ENCODE data around the gene S1PR5.
"Not testable (repeated sequence)": the region's sequence is repeated elsewhere in the genome, so short reads cannot be mapped to it uniquely, and the experiment has no call there.

Gene S1PR5

DNA sequence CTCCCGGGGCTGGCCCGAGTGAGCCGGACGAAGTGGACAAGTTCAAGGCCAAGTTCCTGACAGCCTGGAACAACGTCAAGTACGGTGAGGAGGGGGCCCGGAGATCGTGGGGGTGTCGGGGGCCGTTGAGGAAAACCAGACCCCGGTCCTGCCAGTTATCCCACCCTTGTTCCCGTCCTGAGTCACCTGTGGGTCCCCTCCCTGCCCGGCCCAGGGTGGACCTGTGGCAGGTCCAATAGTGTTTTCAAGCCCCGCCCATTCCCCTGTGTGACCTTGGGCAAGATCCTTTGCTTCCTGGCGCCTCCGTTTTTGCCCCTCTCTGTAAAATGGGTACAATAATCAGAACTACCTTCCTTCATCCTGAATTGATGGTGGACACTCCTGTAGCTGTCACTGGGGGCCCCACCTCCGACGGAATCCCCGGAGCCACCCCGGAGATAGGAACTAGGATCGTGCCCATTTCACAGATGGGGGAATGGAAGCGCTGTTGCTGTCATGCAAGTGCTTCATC, 27.1 kb upstream of the S1PR5 start:
- no peak for DNase-seq

DNA sequence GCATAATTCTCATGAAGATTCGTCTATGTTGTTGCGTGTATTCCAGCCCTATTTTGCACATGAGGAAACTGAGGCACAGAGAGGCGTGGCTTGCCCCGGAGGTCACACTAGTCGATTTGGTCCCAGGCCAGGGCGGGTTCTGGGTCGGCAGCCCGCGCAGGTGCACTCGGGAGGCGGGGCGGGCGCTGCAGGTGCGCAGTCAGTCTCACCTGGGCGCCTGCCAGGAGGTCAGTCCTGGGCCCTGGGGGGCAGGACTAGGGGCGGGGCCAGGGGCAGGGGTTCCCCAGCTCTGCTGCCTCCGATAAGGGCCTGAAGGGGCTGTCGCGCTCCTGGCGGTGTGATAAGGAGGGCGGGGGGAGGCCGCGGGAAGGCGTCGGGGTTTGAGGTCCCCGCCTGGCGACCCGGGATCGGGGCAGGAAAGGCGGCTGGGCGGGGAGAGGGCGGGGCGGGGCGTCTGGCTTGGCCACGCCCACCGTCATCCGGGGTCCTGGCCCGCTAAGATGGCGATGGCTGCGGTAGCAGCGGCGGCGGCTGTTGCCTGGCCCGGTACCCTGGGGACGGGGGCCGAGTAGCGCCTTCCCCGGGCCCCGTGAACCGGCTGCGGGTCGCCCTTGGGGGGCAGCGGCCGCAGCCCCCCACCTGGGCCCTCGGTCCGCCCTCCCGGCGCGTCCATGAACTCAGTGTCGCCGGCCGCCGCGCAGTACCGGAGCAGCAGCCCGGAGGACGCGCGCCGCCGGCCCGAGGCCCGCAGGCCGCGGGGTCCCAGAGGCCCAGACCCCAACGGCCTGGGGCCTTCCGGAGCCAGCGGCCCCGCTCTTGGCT, 26.4 kb upstream of the S1PR5 start, which contains the start of gene ATG4D:
Gene ATG4D (plus strand): TSS at position 485 of the 822 bp plus-strand sequence. CDS start 187 bp downstream, at position 672.
- peak; percentile 85 for DNase-seq

DNA sequence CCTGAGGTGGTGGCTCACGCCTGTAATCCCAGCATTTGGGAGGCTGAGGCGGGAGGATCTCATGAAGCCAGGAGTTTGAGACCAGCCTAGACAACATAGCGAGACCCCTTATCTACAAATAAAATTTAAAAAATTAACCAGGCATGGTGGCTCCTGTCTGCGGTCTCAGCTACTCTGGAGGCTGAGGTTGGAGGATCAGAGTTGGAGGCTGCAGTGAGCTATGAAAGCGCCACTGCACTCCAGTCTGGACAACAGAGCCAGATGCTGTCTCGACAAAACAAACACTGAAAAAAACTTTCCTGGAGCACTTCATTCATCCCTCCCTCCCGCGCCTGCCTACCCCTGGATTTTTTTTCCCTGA, 25.8 kb upstream of the S1PR5 start:
- no peak for DNase-seq

DNA sequence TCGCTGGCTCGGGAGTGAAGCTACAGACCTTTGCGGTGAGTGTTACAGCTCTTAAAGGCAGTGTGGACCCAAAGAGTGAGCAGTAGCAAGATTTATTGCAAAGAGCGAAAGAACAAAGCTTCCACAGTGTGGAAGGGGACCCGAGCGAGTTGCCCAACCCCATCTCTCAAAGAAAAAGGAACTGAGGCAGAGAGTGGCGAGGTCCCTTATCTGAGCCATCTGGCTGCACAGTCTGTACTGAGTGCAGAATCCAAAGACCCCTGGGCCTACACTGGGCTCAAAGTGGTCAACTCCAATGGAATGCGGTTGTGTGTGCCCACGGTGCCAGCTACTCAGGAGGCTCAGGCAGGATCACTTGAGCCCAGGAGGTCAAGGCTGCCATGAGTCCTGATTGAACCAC, 21.8 kb upstream of the S1PR5 start:
- not testable (repeated sequence) for DNase-seq

DNA sequence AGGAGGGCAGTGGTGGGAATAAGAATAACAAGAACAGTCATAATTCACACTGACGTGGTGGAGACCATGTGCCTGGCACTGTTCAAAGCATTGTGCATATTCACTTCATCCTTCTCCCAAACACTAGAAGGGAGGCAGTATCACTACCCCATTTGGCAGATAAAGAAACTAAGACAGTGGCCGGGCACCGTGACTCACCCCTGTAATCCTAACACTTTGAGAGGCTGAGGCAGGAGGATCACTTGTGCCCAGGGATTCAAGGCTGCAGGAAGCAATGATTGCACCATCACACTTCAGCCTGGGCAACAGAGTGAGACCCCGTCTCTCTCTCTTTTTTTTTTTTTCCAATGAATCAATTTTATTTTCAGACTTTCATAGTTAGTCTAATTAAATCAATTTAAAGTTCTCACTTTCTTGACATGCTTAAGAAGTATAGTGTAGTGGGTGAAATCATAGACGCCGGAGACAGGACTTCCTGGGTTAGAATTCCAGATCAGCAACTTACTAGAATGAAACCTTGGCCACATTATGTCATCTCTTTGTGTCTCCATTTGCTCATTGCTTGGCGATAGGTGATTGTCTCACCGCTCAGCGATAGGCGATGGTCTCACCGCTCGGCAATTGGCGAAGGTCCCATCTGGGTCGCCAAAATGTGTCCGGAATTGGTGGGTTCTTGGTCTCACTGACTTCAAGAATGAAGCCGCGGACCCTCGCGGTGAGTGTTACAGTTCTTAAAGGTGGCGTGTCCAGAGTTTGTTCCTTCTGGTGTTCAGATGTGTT, 21.1 kb upstream of the S1PR5 start:
- no peak for DNase-seq

DNA sequence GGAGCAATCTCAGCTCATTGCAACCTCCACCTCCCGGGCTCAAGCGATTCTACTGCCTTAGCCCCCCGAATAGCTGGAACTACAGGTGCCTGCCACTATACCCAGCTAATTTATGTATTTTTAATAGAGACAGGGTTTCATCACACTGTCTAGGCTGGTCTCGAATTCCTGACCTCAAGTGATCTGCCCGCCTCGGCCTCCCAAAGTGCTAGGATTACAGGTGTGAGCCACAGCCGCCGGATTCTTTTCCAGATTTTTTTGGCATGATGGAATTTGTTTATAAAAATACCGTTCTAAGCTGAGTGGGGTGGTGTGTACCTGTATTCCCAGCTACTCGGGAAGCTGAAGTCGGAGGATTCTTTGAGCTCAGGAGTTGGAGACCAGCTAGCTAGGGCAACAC, 20.4 kb upstream of the S1PR5 start:
- DNase-seq, result no peak

DNA sequence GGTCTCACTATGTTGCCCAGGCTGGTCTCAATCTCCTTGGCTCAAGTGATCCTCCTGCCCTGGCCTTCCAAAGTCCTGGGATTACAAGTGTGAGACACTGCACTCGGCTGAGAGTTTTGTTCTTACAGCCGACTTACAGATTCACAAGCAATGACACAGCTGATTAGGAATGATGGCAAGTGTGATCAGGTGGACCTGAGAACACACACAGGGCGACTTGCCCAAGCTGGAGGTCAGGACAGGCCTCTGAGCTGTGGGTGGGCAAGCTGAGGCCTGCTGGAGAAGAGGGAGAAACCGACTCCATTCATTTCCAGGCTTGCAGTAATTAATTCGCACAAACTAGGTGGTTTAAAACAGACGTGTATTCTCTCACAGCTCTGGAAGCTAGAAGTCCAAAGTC, 18.4 kb upstream of the S1PR5 start:
- DNase-seq, result no peak

DNA sequence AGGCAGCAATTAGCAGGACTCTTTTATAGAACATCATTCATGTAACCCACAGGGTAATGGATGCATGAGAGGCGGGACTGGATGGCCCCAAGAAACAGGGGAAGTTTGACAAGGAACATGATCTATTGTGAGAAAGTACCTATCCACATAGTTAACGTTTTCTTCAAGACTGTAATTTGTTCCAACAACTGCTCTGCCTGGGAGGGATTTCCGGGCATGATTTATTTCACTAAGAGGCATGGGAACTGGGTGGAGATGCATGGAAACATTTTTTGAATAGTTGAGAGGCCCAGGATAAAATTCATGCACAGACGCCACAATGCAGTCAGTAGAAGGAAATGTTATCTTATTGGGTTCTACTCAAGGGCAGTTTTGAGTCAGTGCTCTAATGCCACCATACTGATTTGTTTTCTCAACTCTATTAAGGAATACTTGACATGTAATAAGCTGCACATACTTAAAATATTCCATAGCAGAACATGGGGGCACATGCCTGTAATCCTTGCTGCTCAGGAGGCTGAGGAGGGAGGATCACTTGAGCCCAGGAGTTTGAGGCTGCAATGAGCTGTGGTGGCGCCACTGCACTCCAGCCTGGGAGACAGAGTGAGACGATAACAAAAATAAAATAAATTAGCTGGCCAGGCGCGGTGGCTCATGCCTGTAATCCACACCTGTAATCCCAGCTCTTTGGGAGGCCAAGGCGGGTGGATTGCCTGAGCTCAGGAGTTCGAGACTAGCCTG, 16.6 kb upstream of the S1PR5 start:
- DNase-seq, result no peak

DNA sequence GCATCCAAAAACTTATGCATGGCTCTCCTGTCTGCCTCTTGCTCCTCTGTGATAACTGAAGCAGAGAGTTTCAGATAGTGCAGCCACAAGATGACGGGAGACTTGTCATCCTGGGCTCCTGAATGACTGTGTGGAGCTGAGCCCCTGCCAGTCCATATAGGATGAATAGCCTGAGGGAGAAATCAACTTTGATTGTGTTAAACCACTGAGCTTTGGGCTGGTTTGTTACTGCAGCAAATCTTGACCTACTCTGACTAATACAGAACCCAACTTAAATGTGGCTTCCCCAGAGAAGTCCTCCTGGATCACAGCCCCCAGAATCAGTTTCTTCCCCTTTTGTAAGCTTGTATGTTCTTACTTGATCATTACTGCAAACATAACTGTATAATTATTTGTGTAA, 15.2 kb upstream of the S1PR5 start:
- no peak for DNase-seq

DNA sequence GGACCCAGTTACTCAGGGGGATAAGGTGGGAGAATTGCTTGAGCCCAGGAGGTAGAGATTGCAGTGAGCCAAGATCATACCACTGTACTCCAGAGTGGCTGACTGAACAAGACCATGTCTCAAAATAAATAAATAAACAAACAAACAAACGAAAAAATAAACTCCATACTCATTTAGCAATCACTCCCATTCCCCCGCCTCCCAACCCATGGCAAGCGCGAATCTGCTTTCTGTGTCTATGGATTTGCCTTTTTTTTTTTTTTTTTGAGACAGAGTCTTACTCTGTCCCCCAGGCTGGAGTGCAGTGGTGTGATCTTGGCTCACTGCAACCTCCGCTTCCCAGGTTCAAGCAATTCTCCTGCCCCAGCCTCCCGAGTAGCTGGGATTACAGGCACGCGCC, 9.6 kb upstream of the S1PR5 start:
- not testable (repeated sequence) for DNase-seq

DNA sequence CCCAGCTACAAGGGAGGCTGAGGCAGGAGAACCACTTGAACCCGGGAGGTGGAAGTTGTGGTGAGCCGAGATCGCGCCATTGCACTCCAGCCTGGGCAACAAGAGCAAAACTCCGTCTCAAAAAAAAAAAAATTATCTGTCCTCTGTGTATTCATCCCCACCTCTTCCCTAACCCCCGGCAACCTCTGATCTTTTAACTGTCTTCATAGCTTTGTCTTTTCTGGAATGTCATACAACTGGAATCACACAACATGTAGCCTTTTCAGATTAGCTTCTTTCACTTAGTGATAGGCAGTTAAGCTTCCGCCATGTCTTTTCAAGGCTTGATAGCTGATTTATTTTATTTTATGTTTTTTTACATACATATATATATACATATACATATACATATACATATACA, 8.4 kb upstream of the S1PR5 start:
- no peak for DNase-seq

DNA sequence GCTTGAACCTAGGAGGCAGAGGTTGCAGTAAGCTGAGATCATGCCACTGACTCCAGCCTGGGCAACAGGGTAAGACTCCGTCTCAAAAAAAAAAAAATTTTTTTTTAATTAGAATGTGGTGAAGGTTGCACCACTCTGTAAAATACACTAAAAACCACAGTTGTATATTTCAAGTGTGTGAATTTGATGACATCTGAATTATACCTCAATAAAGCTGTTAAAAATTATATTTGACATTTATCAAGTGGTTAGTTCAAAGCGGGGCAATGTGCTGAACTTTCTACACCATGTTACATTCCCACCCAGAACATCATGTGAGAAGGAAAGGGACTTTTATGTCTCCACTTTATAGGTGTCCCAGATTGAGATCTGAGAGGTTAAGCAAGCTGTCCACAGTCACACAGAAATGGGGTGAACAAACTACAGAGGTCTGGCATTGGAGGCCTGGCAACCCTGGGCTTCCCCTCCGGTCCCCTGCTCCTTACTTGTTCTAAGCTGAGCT, 5.9 kb upstream of the S1PR5 start:
- DNase-seq, result no peak

DNA sequence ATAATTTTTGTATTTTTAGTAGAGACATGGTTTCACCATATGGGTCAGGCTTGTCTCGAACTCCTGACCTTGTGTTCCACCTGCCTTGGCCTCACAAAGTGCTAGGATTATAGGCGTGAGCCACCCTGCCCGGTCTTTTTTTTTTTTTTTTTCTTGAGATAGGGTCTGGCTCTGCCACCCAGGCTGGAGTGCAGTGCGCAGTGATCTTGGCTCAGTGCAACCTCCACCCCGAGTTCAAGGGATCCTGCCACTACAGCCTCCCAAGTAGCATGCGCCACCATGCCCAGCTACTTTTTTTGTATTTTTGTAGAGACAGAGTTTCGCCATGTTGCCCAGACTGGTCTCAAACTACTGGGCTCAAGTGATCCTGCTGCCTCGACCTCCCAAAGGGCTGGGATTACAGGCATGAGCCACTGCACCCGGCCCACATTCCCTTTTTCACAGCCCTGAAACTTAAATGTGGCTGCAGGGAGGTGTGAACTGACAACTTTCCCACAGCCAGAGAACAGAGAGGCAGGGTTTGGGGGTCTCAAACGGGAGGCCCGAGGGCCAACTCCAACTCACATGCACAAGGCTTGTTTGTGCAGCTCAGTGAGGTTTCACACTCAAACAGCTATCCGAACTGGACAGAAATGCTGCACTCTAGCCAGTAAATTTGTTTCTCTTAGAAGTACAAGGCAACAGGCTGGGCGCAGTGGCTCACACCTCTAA, 4.4 kb upstream of the S1PR5 start:
- DNase-seq, result no peak

DNA sequence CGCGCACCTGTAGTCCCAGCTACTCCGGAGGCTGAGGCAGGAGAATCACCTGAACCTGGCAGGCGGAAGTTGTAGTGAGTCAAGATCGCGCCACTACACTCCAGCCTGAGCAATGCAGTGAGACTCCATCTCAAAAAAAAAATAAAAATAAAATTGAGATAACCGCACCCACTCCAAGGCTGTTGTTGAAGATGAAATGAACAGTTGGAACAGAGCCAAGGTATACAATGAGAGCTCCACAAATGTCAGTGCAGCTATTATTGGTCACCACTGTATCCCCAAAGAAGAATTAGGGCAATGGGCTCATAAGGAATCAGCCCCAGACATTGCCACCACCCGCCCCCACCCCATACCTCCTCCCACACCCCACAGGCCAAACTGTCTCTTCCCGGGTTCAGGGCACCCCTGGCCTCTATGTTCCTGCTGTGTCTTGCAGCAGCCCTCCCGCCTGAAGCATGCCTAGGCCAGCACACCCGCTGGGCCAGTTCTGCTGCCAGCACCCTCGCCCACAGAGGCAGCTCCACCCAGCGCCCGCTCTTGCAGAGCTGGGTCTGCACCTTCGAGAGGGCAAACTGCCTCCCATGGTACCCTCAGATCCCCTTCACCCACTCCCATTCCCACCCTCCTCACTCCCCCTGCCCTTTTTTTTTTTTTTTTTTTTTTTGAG, 3.5 kb upstream of the S1PR5 start:
- no peak for DNase-seq

DNA sequence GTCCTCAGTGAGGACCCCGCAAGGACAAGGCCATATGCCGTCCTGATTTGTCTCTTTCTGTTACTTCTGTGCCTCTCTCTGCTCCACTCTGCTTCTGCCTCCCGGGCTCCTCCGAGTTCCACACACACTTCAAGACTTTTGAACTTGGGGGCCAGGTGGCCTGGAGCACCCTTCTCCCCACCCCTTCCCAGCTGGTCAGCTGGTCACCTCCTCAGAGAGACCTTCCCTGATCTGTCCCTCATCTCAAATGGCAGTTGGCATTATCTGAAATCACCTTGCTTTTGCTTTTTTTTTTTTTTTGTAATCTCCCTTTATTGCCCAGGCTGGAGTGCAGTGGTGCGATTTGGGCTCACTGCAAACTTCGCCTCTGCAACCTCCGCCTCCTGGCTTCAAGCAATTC, 2.2 kb upstream of the S1PR5 start:
- no peak for DNase-seq

DNA sequence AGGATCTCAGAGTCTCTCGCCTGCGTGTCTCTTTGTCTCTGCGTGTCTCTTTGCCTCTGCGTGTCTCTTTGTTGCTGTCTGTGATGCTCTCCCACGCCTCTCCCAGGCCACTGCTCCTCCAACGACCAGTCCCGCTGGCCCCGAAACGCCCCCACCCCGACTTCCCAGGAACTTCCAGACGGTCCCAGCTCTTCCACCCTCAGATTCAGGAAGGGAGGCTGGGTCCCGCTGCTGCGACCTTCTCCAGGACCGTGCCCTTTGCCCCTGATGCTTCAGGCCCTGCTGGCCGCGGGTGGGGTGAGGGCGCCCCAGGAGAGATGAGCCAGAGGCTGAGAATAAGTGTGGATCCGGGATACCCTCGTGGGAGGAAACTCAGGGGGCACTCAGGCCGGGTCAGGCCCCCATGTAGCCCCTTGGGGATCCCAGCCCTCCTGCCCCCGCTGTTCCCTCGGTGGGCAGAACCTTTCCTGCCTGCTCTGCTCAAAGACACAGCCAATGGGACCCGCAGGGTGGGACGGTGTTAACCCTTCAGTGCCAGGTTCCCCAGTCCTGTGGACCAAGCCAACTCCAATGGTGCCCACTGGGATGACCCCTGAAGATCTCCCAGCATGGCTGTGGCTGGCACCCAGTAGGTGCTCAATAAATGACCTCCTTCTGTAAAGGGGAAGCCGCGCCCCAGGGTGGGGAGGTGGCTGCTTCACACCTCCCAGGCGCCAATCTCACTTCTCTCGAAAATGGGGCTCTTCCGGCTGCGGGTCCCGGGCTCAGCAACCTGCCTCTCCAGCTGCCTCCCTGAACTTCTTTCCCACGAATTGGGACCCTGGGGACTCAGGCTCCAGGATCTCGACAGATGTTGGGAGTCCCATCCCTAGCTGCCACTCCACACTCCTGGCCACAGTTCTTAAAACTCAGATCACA, 1.5 kb upstream of the S1PR5 start:
- no peak for DNase-seq

DNA sequence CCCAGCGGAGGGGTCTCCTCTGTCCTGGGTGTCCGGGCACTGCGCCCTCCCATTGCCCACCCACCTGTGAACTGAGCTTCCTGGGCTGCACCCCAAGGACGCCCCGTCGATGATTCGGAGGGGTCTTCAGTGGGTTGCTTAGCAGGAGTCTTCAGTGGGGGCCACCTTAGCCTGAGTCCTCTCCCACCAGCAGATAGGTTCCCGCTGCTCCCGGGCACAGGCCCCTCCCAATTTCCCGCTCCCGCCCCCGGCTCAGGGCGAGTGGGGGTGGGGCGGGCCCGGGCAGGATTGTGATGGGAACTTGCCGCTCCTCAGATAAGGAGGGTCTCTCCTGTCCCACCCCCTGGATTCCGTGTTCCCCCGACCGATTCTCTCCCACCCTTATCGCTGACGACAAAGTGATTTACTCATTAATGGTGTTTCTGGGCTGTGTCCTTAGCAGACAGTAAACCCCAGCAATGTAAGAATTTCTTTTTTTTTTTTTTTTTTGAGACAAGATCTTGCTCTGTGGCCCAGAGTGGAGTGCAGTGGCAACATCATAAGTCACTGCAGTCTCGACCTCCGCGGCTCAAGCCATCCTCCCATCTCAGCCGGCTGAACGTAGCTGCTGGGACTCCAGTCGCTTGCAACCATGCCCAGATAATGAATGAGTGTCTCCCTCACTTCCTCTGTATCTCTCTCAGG, 655 bp upstream of the S1PR5 start:
- DNase-seq, result peak; percentile 35

DNA sequence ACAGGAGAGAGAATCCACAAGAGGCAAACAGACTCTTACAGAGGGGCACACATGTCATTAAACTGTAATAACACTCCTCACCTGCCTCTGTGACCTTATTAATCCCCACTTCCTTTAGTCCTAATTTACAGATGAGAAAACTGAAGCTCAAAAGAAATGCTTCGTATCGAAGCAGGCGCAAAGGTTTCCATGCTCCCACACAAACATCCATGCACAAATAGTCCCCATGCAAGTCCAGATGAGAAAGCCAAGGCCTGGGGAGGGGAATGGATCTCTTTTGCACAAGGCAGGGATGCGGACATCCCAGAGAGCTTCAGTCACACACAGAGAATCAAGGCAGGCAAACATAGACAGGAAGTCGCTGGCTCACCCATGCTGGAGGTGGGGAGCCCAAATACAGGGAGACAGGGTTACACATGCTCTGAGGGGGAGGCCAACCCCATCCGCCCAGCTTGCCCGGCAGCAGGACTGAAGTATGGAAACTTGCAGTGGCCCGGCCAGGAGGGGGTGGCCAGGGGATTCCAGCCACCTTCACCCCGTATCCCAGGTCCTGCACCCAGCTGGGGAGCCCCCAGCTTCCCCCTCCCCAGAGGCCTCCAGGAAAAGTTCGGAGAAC, 468 bp downstream of the S1PR5 start:
- no peak for DNase-seq

DNA sequence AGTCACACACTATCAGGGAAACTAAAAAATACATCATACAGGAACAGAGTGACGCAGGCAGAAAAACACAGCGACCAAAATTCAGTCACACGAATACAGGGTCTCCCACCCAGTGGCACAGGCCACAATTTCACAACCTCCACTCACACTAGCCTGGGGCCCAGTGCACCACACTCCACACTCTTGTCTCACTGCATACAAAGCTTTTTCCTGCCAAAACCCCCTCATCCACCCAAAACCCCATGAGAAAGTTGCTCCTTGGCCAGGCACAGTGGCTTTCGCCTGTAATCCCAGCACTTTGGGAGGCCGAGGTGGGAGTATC, 1.2 kb downstream of the S1PR5 start:
- no peak for DNase-seq
